Nephron (organoid): ENCODE results near the gene RUFY1.
A peak's percentile ranks its signal among the peaks of the same experiment; 100 is the strongest.
"Not testable (repeated sequence)": the region's sequence is repeated elsewhere in the genome, so short reads cannot be mapped to it uniquely, and the experiment has no call there.

ENCODE experiments used
- H3K27ac Mint-ChIP-seq, 3 experiments: 2 replicates each; pipeline ENCODE4 v1.8.0; 2020; ENCODE audit warnings: mixed read lengths in 3 of 3, mild to moderate bottlenecking in 2 of 3, moderate library complexity in 1 of 3
- H3K27me3 Mint-ChIP-seq: 2 replicates; pipeline ENCODE4 v1.8.0; 2021; ENCODE audit warnings: low read depth, mild to moderate bottlenecking, moderate library complexity, mixed read lengths
- H3K36me3 Mint-ChIP-seq: 2 replicates; pipeline ENCODE4 v1.8.0; 2020; ENCODE audit warnings: low read depth, mixed read lengths
- H3K4me1 Mint-ChIP-seq: 2 replicates; pipeline ENCODE4 v1.8.0; 2020; ENCODE audit warnings: mixed read lengths
- H3K4me3 Mint-ChIP-seq, 3 experiments: 2 replicates each; pipeline ENCODE4 v1.8.0; 2020; ENCODE audit warnings: mild to moderate bottlenecking in 3 of 3, mixed read lengths in 3 of 3, moderate library complexity in 2 of 3
- H3K9me3 Mint-ChIP-seq: 2 replicates; pipeline ENCODE4 v1.8.0; 2020; ENCODE audit warnings: mixed read lengths
- TF ChIP-seq, protein P1 (sequence below), 3 experiments: fragments of 200-600 bp; sonication (generic); IDR thresholded peaks; one replicate each; pipeline ENCODE4 v1.5.0; 2021; ENCODE audit warnings: antibody characterized with exemption in 3 of 3; ENCODE audit not compliant: unreplicated experiment in 3 of 3

Gene RUFY1

GRCh38 chr5:179639296-179639695, 88.9 kb downstream of the RUFY1 start:
- not testable (repeated sequence) for H3K4me1 Mint-ChIP-seq, H3K27ac Mint-ChIP-seq

DNA sequence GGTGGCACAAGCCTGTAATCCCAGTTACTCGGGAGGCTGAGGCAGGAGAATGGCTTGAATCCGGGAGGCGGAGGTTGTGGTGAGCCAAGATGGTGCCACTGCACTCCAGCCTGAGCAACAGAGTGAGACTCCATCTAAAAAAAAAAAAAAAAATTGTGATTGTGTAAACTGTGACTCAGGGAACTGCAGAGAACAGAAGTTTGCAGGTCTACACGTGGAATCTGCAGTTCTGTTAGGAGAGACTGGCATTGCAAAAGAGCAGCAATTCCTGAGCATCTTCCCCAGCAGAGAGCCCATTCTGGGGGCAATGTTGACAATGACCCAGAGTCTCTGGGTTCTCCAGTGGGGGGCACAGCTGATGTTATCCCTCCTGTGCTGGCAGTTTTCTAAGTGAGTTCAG, 91.4 kb downstream of the RUFY1 start:
- H3K4me1 Mint-ChIP-seq, H3K4me3 Mint-ChIP-seq, H3K27me3 Mint-ChIP-seq, H3K9me3 Mint-ChIP-seq, H3K27ac Mint-ChIP-seq, H3K36me3 Mint-ChIP-seq: not testable (repeated sequence)

More at GRCh38 chr5:179639296-179639695, 88.9 kb downstream of the RUFY1 start:
- H3K9me3 Mint-ChIP-seq, H3K27me3 Mint-ChIP-seq, H3K4me3 Mint-ChIP-seq, H3K36me3 Mint-ChIP-seq: not testable (repeated sequence)

DNA sequence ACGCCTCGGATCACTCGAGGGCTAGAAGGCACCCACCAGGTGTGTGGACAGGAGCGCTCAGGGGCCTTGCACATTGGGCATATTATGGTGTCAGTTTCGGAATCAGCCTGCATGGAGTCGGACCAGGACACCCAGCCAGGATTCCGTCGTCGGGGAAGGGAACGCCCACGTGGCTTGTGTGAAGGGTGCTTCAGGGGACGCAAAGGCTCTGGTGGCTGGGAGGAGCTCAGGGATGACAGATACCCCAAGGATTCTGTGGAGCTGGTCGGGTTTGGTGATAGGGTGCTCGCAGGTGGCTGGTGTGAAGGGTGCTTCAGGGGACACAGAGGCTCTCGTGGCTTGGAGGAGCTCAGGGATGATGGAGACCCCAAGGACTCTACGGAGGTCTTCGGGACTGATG, 92.3 kb downstream of the RUFY1 start:
- not testable (repeated sequence) for H3K27me3 Mint-ChIP-seq, H3K4me1 Mint-ChIP-seq, H3K9me3 Mint-ChIP-seq, H3K4me3 Mint-ChIP-seq, H3K36me3 Mint-ChIP-seq, H3K27ac Mint-ChIP-seq

- not testable (repeated sequence) for H3K4me3 Mint-ChIP-seq, H3K36me3 Mint-ChIP-seq, H3K9me3 Mint-ChIP-seq, H3K27me3 Mint-ChIP-seq, H3K4me1 Mint-ChIP-seq, H3K27ac Mint-ChIP-seq
Measured at GRCh38 chr5:179643141-179643920, 93.0 kb downstream of the RUFY1 start.

GRCh38 chr5:179644766-179645165, 94.4 kb downstream of the RUFY1 start:
- not testable (repeated sequence) for H3K4me1 Mint-ChIP-seq, H3K36me3 Mint-ChIP-seq, H3K4me3 Mint-ChIP-seq, H3K27me3 Mint-ChIP-seq, H3K27ac Mint-ChIP-seq, H3K9me3 Mint-ChIP-seq

GRCh38 chr5:179648410-179648809, 98.1 kb downstream of the RUFY1 start:
- H3K36me3 Mint-ChIP-seq, result no peaks in the 10 kb centered on the region
- H3K4me3 Mint-ChIP-seq, result no peak overlapping the region
- no peaks in the 10 kb centered on the region for H3K4me1 Mint-ChIP-seq
- no peaks in the 10 kb centered on the region for H3K9me3 Mint-ChIP-seq
- TF ChIP-seq, protein P1, sequence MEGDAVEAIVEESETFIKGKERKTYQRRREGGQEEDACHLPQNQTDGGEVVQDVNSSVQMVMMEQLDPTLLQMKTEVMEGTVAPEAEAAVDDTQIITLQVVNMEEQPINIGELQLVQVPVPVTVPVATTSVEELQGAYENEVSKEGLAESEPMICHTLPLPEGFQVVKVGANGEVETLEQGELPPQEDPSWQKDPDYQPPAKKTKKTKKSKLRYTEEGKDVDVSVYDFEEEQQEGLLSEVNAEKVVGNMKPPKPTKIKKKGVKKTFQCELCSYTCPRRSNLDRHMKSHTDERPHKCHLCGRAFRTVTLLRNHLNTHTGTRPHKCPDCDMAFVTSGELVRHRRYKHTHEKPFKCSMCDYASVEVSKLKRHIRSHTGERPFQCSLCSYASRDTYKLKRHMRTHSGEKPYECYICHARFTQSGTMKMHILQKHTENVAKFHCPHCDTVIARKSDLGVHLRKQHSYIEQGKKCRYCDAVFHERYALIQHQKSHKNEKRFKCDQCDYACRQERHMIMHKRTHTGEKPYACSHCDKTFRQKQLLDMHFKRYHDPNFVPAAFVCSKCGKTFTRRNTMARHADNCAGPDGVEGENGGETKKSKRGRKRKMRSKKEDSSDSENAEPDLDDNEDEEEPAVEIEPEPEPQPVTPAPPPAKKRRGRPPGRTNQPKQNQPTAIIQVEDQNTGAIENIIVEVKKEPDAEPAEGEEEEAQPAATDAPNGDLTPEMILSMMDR (IDR thresholded peaks at IDR 0.05; ENCODE audit: unreplicated experiment in 3 of 3), result no peak
- peaks cover 4% of the 10 kb centered on the region for H3K27me3 Mint-ChIP-seq
- H3K27ac Mint-ChIP-seq, result no peak overlapping the region

- H3K27me3 Mint-ChIP-seq, H3K36me3 Mint-ChIP-seq, H3K27ac Mint-ChIP-seq, H3K9me3 Mint-ChIP-seq, H3K4me3 Mint-ChIP-seq, H3K4me1 Mint-ChIP-seq: not testable (repeated sequence)
Measured at GRCh38 chr5:179649166-179649703, 98.9 kb downstream of the RUFY1 start.

GRCh38 chr5:179650245-179650644, 99.9 kb downstream of the RUFY1 start:
- not testable (repeated sequence) for H3K36me3 Mint-ChIP-seq, H3K27me3 Mint-ChIP-seq, H3K4me1 Mint-ChIP-seq, H3K9me3 Mint-ChIP-seq, H3K4me3 Mint-ChIP-seq, H3K27ac Mint-ChIP-seq

GRCh38 chr5:179653135-179653534, 102.8 kb downstream of the RUFY1 start:
- H3K27ac Mint-ChIP-seq, H3K4me3 Mint-ChIP-seq, H3K9me3 Mint-ChIP-seq, H3K36me3 Mint-ChIP-seq, H3K27me3 Mint-ChIP-seq, H3K4me1 Mint-ChIP-seq: not testable (repeated sequence)

DNA sequence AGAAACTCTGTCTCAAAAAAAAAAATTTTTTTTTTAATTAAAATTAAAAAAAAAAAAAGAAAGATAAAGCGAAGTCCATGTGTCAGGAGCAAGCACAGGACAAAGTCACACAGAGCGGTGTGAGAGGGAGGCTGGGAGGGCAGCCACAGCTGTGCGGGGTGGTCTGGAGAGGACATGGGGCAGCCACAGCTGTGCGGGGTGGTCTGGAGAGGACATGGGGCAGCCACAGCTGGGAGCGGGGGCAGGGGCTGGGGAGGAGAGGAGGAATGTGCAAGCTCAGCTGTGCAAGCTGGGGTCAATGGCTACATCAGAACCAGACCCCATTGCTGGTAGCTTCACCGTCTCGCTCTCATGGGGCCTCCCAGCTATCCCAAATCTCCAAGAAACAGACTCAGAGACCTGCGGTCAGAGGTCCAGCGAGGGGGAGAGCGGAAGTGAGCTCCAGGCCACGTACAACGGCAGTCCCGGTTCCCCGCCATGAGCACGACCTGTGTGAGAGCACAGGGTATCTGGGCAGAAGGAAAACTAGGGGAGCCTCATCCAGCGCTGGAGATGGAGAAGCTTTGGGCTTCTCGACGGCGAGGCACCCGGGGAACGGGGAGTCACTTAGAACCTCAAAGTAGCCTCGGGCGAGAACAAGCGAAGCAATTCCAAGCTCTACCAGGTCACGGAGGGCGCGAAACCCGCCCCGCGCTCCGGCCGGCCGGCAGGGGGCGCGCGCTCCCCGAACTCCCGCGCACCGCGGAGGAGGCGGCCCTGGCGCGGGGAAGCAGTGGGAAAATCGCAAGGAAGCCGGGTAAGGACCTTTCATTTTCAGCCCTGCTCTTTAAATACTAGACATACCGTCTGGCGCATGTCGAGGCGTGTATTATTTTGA, 107.2 kb downstream of the RUFY1 start:
- not testable (repeated sequence) for H3K27ac Mint-ChIP-seq, H3K27me3 Mint-ChIP-seq, H3K36me3 Mint-ChIP-seq, H3K9me3 Mint-ChIP-seq, H3K4me1 Mint-ChIP-seq
- peak overlapping the region; percentile 78 to 91 (median 88) for H3K4me3 Mint-ChIP-seq

- not testable (repeated sequence) for H3K27me3 Mint-ChIP-seq, H3K4me1 Mint-ChIP-seq, H3K36me3 Mint-ChIP-seq, H3K9me3 Mint-ChIP-seq
- H3K4me3 Mint-ChIP-seq, result peak overlapping the region; percentile 78 to 91 (median 88)
- peak overlapping the region; percentile 45 to 73 (median 53) for H3K27ac Mint-ChIP-seq
Measured at GRCh38 chr5:179658179-179658856, 108.0 kb downstream of the RUFY1 start.
